Measurements from ENCODE around the gene NBPF9.
"Not testable (repeated sequence)": the region's sequence is repeated elsewhere in the genome, so short reads cannot be mapped to it uniquely, and the experiment has no call there.

The NBPF9 gene

DNA sequence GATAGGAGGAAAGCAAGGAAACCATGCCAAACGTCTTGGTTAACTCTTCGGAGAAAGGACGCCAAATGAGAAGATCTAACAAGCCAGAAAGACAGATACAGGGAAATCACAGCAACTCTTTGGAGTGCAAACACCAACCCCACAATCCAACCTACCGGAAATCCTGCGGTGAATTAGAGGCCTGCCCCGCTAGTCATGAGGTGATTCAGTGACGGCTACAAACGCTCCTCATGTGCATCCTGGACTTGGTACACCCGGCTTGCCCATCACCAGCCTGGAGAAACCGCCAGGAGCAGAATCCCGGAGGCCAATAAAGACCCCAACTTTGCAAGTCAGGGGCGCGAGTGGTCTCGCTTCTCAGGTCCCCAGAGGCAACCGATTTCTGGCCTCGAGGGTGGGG, 777 bp downstream of the NBPF9 start:
- not testable (repeated sequence) for H3K27me3 ChIP-seq (ENCODE audit: control insufficient read depth, insufficient read depth, low read length); H3K27ac ChIP-seq (ENCODE audit: low read depth, low read length); H3K9me3 ChIP-seq (ENCODE audit: control insufficient read depth, insufficient read depth, low read length); H3K36me3 ChIP-seq (ENCODE audit: control insufficient read depth, insufficient read depth, low read length); H3K9ac ChIP-seq (ENCODE audit: low read depth, low read length); H3K4me3 ChIP-seq (ENCODE audit: low read depth, low read length); H3K4me1 ChIP-seq (ENCODE audit: control insufficient read depth, insufficient read depth, low read length)

DNA sequence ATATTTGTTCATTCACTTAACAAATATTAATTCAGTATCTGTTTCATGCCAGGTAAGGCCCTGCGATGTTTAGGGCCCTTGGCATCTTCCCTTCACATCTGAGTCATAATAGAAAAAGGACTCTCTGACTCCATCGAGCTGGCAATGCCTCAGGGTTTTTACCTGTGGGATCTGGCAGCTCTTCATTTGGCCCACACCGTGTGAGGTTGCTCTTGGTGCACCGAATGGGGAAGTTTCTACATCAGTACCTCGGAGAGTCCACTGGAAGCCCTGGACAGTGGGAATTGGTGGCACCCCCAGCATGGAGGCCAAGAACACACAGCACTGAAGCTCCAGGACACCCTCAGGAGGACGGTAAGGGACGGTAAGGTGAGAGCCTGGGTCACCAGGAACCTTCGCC, 5.1 kb downstream of the NBPF9 start:
- H3K4me3 ChIP-seq (ENCODE audit: low read depth, low read length); H3K9me3 ChIP-seq (ENCODE audit: control insufficient read depth, insufficient read depth, low read length); H3K27ac ChIP-seq (ENCODE audit: low read depth, low read length); H3K4me1 ChIP-seq (ENCODE audit: control insufficient read depth, insufficient read depth, low read length); H3K36me3 ChIP-seq (ENCODE audit: control insufficient read depth, insufficient read depth, low read length); H3K9ac ChIP-seq (ENCODE audit: low read depth, low read length): not testable (repeated sequence)
- peaks cover 15% of the 10 kb centered on the region for H3K27me3 ChIP-seq (ENCODE audit: control insufficient read depth, insufficient read depth, low read length)

DNA sequence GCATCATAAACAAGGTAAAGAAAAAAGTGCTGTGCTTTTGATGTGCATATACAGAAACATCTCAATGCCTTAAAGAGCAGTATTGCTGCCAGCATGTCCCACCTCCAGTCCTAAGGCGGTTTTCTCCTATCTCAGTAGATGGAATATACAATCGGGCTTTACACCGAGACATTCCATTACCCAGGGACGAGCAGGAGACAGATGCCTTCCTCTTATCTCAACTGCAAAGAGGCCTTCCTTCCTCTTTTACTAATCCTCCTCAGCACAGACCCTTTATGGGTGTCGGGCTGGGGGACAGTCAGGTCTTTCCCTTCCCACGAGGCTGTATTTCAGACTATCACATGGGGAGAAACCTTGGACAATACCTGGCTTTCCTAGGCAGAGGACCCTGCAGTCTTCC, 10.2 kb downstream of the NBPF9 start:
- not testable (repeated sequence) for H3K27ac ChIP-seq (ENCODE audit: low read depth, low read length); H3K9ac ChIP-seq (ENCODE audit: low read depth, low read length); H3K4me3 ChIP-seq (ENCODE audit: low read depth, low read length); H3K9me3 ChIP-seq (ENCODE audit: control insufficient read depth, insufficient read depth, low read length); H3K4me1 ChIP-seq (ENCODE audit: control insufficient read depth, insufficient read depth, low read length); H3K36me3 ChIP-seq (ENCODE audit: control insufficient read depth, insufficient read depth, low read length)
- H3K27me3 ChIP-seq (ENCODE audit: control insufficient read depth, insufficient read depth, low read length) = peaks cover 17% of the 10 kb centered on the region

DNA sequence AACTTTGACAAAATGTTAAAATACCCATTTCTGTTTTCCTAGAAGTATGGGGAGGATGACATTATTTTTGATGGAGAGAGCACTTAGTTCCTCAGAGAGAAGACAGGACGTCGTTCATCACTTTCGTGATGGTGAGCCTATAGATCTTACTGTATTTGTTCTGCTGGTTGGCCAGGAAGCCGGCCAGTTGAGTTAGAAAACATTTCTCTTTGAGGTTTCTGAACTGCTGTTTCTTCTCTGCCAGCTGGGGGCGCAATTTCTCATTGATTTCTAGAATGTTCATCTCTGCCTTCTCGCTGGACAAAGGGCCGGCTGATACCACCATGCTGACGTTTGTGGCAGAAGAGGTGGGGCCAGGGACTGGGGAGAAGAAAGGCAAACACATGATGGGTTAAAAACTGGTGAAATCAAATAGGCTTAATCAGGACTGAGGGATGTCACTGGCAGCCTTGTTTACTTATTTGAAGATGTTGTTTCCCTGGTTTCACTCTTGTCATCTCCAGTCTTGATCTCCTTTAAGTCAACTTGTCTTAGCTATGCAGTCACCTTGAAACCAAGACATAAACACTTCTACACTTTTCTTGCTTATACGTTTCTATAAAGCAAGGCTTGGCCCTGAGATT, 27.7 kb downstream of the NBPF9 start:
- H3K36me3 ChIP-seq (ENCODE audit: control insufficient read depth, insufficient read depth, low read length); H3K27ac ChIP-seq (ENCODE audit: low read depth, low read length); H3K4me1 ChIP-seq (ENCODE audit: control insufficient read depth, insufficient read depth, low read length); H3K9ac ChIP-seq (ENCODE audit: low read depth, low read length); H3K4me3 ChIP-seq (ENCODE audit: low read depth, low read length); H3K27me3 ChIP-seq (ENCODE audit: control insufficient read depth, insufficient read depth, low read length); H3K9me3 ChIP-seq (ENCODE audit: control insufficient read depth, insufficient read depth, low read length): not testable (repeated sequence)

DNA sequence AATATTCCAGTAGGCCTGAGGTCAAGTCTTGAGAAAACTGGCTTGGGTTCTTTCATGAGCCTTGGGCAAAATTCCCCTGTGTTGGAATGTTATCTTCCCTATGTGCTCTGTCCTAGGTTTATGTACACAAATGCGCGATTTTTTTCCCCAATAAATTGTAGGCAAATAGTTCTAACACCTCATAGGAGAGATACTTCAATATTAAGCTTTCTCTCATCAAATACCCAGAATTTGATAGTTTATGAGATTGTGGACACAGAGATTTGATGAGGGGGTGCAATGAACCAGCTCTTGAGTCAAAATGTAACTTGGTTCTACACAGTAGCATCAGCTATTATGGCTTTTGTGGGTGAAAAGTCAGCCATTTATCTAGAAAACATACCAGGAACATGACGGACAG, 38.7 kb downstream of the NBPF9 start:
- not testable (repeated sequence) for H3K4me1 ChIP-seq (ENCODE audit: control insufficient read depth, insufficient read depth, low read length); H3K27ac ChIP-seq (ENCODE audit: low read depth, low read length); H3K9me3 ChIP-seq (ENCODE audit: control insufficient read depth, insufficient read depth, low read length); H3K27me3 ChIP-seq (ENCODE audit: control insufficient read depth, insufficient read depth, low read length); H3K4me3 ChIP-seq (ENCODE audit: low read depth, low read length); H3K9ac ChIP-seq (ENCODE audit: low read depth, low read length); H3K36me3 ChIP-seq (ENCODE audit: control insufficient read depth, insufficient read depth, low read length)

DNA sequence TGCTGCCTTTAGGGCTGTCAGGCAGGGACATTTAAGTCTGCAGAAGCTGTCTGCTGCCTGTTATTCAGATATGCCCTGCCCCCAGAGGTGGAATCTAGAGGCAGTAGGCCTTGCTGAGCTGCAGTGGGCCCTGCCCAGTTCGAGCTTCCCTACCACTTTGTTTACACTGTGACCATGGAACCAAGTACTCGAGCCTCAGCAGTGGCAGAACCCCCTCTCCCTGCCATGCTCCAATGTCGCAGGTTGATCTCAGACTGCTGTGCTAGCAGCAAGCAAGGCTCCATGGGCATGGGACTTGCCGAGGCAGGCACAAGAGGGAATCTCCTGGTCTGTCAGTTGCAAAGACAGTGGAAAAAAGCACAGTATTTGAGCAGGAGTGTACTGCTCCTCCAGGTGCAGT, 60.3 kb downstream of the NBPF9 start:
- H3K4me1 ChIP-seq (ENCODE audit: control insufficient read depth, insufficient read depth, low read length); H3K27ac ChIP-seq (ENCODE audit: low read depth, low read length); H3K27me3 ChIP-seq (ENCODE audit: control insufficient read depth, insufficient read depth, low read length); H3K9ac ChIP-seq (ENCODE audit: low read depth, low read length); H3K36me3 ChIP-seq (ENCODE audit: control insufficient read depth, insufficient read depth, low read length); H3K4me3 ChIP-seq (ENCODE audit: low read depth, low read length); H3K9me3 ChIP-seq (ENCODE audit: control insufficient read depth, insufficient read depth, low read length): not testable (repeated sequence)

DNA sequence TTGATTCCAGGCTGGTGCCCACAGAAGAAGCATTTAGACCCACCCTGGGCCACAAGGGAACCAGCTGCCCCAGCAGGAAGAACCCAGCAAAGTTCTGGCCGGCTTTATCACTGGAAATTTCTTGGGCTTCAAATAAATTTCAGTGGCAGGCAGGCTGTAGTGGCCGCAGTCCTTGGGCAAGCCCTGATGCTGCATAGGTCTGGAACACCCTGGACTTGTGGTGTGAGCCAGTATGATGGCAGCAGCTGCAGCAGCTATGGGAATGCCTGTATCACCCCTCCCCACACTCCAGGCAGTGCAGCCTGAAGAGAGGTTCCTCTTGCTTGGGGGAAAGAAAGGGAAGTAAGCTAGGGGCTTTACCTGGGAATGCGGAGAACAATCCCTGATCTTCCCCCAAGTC, 69.4 kb downstream of the NBPF9 start:
- not testable (repeated sequence) for H3K27ac ChIP-seq (ENCODE audit: low read depth, low read length); H3K4me1 ChIP-seq (ENCODE audit: control insufficient read depth, insufficient read depth, low read length); H3K36me3 ChIP-seq (ENCODE audit: control insufficient read depth, insufficient read depth, low read length); H3K9ac ChIP-seq (ENCODE audit: low read depth, low read length); H3K9me3 ChIP-seq (ENCODE audit: control insufficient read depth, insufficient read depth, low read length); H3K4me3 ChIP-seq (ENCODE audit: low read depth, low read length); H3K27me3 ChIP-seq (ENCODE audit: control insufficient read depth, insufficient read depth, low read length)

DNA sequence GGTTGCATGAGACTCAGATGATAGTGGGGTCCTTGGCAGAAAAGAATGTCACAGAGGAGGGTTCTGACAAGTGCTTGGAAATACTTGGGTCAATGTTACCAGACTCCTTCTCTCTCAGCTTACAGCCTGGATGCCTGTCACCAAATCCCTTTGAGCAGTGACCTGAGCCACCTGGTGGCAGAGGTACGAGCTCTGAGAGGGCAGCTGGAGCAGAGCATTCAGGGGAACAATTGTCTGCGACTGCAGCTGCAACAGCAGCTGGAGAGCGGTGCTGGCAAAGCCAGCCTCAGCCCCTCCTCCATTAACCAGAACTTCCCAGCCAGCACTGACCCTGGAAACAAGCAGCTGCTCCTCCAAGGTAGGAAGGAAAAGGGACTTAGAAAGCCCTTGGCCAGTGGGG, 79.0 kb downstream of the NBPF9 start:
- not testable (repeated sequence) for H3K9ac ChIP-seq (ENCODE audit: low read depth, low read length); H3K27me3 ChIP-seq (ENCODE audit: control insufficient read depth, insufficient read depth, low read length); H3K4me3 ChIP-seq (ENCODE audit: low read depth, low read length); H3K36me3 ChIP-seq (ENCODE audit: control insufficient read depth, insufficient read depth, low read length); H3K27ac ChIP-seq (ENCODE audit: low read depth, low read length); H3K4me1 ChIP-seq (ENCODE audit: control insufficient read depth, insufficient read depth, low read length); H3K9me3 ChIP-seq (ENCODE audit: control insufficient read depth, insufficient read depth, low read length)

DNA sequence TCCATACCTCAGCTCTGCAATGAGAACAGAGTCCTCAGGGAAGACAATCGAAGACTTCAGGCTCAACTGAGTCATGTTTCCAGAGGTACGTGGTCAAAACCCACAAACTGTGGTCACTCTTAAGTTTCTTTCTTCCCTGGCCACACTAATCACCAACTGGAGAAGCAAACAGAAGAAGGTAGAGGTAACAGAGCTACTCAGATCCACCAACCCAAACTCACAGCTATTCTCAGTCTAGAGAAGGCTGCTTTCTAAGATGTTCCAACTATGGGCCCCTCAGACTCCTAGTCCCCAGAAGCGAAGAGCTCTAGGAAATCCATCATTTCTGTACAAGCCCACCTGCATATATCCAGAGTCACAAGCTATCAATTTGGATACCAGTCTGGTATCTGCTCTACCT, 84.8 kb downstream of the NBPF9 start:
- not testable (repeated sequence) for H3K9ac ChIP-seq (ENCODE audit: low read depth, low read length); H3K27me3 ChIP-seq (ENCODE audit: control insufficient read depth, insufficient read depth, low read length); H3K27ac ChIP-seq (ENCODE audit: low read depth, low read length); H3K36me3 ChIP-seq (ENCODE audit: control insufficient read depth, insufficient read depth, low read length); H3K9me3 ChIP-seq (ENCODE audit: control insufficient read depth, insufficient read depth, low read length); H3K4me3 ChIP-seq (ENCODE audit: low read depth, low read length); H3K4me1 ChIP-seq (ENCODE audit: control insufficient read depth, insufficient read depth, low read length)

DNA sequence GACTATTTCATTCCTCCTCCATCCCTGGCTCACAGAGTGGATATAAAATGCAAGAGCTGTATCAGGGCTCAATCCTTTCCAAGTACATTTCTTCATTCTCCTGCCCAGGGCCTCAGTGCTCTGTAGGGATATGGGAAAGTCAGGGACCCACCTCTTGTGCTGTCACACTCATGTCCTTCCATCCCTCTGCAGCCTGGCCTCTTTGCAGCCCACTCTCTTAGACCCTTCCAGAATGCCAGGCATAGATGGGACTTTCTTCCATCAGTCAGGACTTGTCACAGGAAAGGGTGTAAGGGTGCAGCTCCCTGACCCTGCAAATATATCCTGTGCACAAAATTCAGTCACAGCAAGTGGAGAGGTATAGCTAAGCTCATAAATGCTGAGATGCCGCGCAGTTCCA, 86.7 kb downstream of the NBPF9 start:
- not testable (repeated sequence) for H3K4me1 ChIP-seq (ENCODE audit: control insufficient read depth, insufficient read depth, low read length); H3K27me3 ChIP-seq (ENCODE audit: control insufficient read depth, insufficient read depth, low read length); H3K9me3 ChIP-seq (ENCODE audit: control insufficient read depth, insufficient read depth, low read length); H3K27ac ChIP-seq (ENCODE audit: low read depth, low read length); H3K9ac ChIP-seq (ENCODE audit: low read depth, low read length); H3K36me3 ChIP-seq (ENCODE audit: control insufficient read depth, insufficient read depth, low read length); H3K4me3 ChIP-seq (ENCODE audit: low read depth, low read length)

DNA sequence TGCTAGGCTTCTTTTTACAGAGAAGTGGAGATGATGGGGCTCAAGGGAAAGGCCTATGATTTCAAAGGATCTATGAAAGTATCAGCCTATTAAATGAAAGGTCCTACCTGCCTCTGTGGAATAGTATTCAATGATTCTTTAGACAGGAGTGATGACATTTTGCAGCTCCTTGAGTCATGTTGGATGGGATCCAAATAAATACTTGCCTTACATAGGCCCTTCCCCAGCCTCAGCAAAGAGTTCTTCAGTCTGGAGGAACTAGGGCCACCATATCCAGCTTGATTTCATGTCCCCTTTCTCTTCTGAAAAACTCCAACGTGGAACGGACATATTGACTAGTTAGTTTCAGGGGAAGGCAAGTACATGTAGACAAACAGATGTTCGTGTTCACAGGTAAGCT, 87.8 kb downstream of the NBPF9 start:
- H3K36me3 ChIP-seq (ENCODE audit: control insufficient read depth, insufficient read depth, low read length); H3K27me3 ChIP-seq (ENCODE audit: control insufficient read depth, insufficient read depth, low read length); H3K9ac ChIP-seq (ENCODE audit: low read depth, low read length); H3K4me1 ChIP-seq (ENCODE audit: control insufficient read depth, insufficient read depth, low read length); H3K27ac ChIP-seq (ENCODE audit: low read depth, low read length); H3K9me3 ChIP-seq (ENCODE audit: control insufficient read depth, insufficient read depth, low read length); H3K4me3 ChIP-seq (ENCODE audit: low read depth, low read length): not testable (repeated sequence)

DNA sequence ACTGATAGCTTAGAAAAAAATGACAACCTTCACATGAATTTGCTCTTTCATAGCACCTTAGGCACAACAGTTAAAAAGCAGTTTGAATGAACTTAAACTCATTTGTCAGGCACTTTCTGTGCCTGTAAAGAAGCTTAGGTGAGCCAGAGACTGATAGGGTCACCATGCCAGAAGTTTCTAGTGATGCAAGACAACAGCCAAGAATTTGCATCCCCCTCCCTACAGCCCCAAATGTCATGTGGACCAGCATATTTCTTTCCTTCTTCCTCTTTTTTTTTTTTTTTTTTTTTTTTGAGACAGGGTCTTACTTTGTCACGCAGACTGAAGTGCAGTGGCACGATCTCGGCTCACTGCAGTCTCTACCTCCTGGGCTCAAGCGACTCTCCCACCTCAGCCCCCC, 89.8 kb downstream of the NBPF9 start:
- not testable (repeated sequence) for H3K36me3 ChIP-seq (ENCODE audit: control insufficient read depth, insufficient read depth, low read length); H3K27ac ChIP-seq (ENCODE audit: low read depth, low read length); H3K27me3 ChIP-seq (ENCODE audit: control insufficient read depth, insufficient read depth, low read length); H3K9ac ChIP-seq (ENCODE audit: low read depth, low read length); H3K4me1 ChIP-seq (ENCODE audit: control insufficient read depth, insufficient read depth, low read length); H3K9me3 ChIP-seq (ENCODE audit: control insufficient read depth, insufficient read depth, low read length); H3K4me3 ChIP-seq (ENCODE audit: low read depth, low read length)
